Omental fat pad (tissue), 4 donors: ENCODE data around the gene CKB. TPM values are rescaled to one million over a fixed set of nuclear protein-coding genes. Genes with fewer than 3 reads are reported as not detected.
"Not testable (repeated sequence)": the region's sequence is repeated elsewhere in the genome, so short reads cannot be mapped to it uniquely, and the experiment has no call there.

Experiments used
- ATAC-seq: fragments of 150-250 bp; one replicate; pipeline ENCODE4 v1.9.1; 2016; ENCODE audit warnings: mild to moderate bottlenecking, moderate library complexity; ENCODE audit not compliant: low FRiP score
- DNase-seq: peaks from one replicate; pipeline ENCODE4 v3.0.0-alpha.2; 2019; ENCODE audit warnings: low spot score
- CTCF ChIP-seq, 3 donors: fragments of 450-650 bp; IDR thresholded peaks; one replicate each; pipeline ENCODE4 v1.5.1; 2016 to 2017; ENCODE audit warnings: antibody characterized with exemption in 3 of 3, mild to moderate bottlenecking in 3 of 3, moderate library complexity in 2 of 3
- total RNA-seq, 4 donors: library from RNA; depleted of rRNA; stranded (reverse); fragments of >200 nt; gene quantifications; one replicate each; pipeline ENCODE4 v1.1.0, GENCODE V29; 2016

Gene CKB
- total RNA-seq, 4 donors from 2014 or later, result 173 to 275 (median 217) TPM

GRCh38 chr14:103517174-103517566 is 5.5 kb downstream of the CKB start:
- DNase-seq (no peak), ATAC-seq (no peak)
- TF ChIP-seq CTCF (IDR thresholded peaks at IDR 0.05), result no peak

- ATAC-seq, result no peak
- TF ChIP-seq CTCF (IDR thresholded peaks at IDR 0.05), result no peak
- DNase-seq, result no peak
Measured at GRCh38 chr14:103516426-103517173, 6.0 kb downstream of the CKB start.

- no peak for ATAC-seq
- TF ChIP-seq CTCF (IDR thresholded peaks at IDR 0.05), result no peak
- DNase-seq, result no peak
Measured at GRCh38 chr14:103514596-103515421, 7.8 kb downstream of the CKB start.

GRCh38 chr14:103512701-103513611 is 9.7 kb downstream of the CKB start:
- no peak for TF ChIP-seq CTCF (IDR thresholded peaks at IDR 0.05)
- DNase-seq, result no peak
- ATAC-seq, result peak; percentile 79

GRCh38 chr14:103512180-103512579 is 10.4 kb downstream of the CKB start:
- ATAC-seq, DNase-seq: not testable (repeated sequence)

- ATAC-seq (no peak), DNase-seq (peak; percentile 15)
- no peak for TF ChIP-seq CTCF (IDR thresholded peaks at IDR 0.05)
Measured at GRCh38 chr14:103510724-103511693, 11.6 kb downstream of the CKB start.
